ENCODE data around the gene KLF16. TPM values are rescaled to one million over a fixed set of nuclear protein-coding genes. Genes with fewer than 3 reads are reported as not detected.
A peak's percentile ranks its signal among the peaks of the same experiment; 100 is the strongest.

Gene KLF16
- total RNA-seq, 6 experiments from 2014 or later, result 37.7 to 48.3 (median 41.6) TPM

DNA sequence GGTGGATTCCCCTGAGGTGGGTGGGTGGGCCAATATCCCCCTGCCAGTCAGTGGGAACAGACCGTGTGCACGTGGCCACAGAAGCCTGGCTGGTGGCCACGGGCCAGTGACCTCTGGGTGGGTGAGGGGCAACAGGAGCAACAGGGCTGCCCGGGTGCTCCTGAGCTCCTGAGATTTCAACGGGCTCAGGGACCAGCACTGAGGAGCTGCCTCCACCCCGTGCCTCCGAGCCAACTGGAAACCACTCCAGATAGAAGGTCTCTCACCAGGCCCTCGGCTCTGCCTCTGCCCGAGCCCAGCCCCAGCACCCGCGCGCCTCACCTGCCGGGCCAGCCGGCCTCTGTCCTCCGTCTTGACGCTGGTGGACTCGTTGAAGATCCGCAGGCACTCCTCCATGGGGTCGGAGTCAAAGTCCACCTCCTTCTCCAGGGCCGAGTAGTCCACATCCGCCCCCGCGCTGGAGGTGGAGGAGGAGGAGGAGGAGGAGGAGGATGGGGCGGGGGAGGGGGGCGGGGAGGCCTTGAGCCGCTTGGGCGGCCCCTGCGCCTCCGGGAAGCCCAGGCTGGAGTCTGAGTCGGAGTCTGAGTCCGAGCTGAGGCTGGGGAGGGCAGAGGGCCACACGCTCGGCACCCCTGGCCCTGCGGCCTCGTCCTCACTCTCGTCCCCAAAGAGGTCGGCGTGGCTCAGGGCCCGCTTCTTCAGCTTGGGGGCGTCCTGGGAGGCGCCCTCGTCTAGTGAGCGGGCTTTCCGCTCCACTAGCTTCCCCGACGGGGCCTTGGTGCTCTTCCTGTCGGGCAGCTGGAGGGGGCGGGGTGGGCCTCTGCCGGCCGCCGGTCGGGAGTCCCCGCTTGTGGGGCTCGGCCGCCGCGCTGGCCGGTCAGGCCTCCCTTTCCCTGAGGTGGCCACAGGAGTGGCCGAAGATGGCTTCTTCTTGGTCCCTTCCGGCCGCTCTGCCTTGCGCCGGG, 36.5 kb downstream of the KLF16 start:
- TF ChIP-seq, protein P1, sequence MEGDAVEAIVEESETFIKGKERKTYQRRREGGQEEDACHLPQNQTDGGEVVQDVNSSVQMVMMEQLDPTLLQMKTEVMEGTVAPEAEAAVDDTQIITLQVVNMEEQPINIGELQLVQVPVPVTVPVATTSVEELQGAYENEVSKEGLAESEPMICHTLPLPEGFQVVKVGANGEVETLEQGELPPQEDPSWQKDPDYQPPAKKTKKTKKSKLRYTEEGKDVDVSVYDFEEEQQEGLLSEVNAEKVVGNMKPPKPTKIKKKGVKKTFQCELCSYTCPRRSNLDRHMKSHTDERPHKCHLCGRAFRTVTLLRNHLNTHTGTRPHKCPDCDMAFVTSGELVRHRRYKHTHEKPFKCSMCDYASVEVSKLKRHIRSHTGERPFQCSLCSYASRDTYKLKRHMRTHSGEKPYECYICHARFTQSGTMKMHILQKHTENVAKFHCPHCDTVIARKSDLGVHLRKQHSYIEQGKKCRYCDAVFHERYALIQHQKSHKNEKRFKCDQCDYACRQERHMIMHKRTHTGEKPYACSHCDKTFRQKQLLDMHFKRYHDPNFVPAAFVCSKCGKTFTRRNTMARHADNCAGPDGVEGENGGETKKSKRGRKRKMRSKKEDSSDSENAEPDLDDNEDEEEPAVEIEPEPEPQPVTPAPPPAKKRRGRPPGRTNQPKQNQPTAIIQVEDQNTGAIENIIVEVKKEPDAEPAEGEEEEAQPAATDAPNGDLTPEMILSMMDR (IDR thresholded peaks at IDR 0.05), result no peak
- no peaks in the 10 kb centered on the region for H3K27me3 Mint-ChIP-seq (ENCODE audit: insufficient read depth)
- H3K9me3 Mint-ChIP-seq, result no peaks in the 10 kb centered on the region
- no peak overlapping the region for H3K27ac Mint-ChIP-seq
- no peak overlapping the region for H3K4me3 Mint-ChIP-seq
- no peak for DNase-seq
- peaks cover 7% of the 10 kb centered on the region; the same call in 1 of the 2 replicates for H3K36me3 Mint-ChIP-seq (ENCODE audit: low read depth)
- peaks cover 4% of the 10 kb centered on the region; the same call in 1 of the 2 replicates for H3K4me1 Mint-ChIP-seq (ENCODE audit: low read depth)

DNA sequence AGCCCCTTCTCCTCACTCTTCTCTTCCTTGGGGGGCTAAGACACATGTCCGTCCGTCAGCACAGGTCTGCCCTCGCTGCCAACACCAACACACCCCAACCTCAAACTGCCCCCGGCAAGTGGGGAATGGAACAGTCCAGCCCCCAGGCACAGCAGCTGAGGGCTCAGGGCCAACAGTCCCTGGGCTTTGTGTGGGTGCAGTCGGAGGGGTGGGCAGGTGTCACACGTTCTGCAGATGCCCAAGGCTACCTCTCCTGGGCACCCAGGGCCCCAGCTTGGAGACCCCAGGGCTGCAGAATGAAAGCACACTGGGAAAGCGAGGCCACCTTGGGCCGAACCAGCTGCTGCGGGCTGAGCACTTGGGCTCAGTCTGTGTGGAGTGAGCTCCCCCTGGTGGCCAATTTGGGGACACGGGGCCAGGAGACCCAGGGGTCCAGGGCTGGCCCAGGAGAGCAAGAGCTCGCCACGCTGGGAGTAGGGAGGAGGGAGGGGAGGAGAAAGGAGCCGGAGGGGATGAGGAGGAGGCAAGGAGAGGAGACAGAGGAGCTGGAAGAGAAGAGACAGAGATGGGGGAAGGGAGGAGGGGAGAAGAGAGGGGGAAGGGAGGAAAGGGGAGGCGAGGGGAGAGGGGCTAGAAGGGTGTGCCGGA, 37.3 kb downstream of the KLF16 start:
- Mint-ChIP-seq H3K27me3 (ENCODE audit: insufficient read depth) (no peaks in the 10 kb centered on the region), H3K27ac (no peak overlapping the region), H3K9me3 (no peaks in the 10 kb centered on the region), H3K36me3 (ENCODE audit: low read depth) (peaks cover 7% of the 10 kb centered on the region; the same call in 1 of the 2 replicates), H3K4me1 (ENCODE audit: low read depth) (peaks cover 4% of the 10 kb centered on the region; the same call in 1 of the 2 replicates), H3K4me3 (no peak overlapping the region)
- DNase-seq, result peak; percentile 25
- TF ChIP-seq, protein P1 (IDR thresholded peaks at IDR 0.05), result peak; percentile 93

DNA sequence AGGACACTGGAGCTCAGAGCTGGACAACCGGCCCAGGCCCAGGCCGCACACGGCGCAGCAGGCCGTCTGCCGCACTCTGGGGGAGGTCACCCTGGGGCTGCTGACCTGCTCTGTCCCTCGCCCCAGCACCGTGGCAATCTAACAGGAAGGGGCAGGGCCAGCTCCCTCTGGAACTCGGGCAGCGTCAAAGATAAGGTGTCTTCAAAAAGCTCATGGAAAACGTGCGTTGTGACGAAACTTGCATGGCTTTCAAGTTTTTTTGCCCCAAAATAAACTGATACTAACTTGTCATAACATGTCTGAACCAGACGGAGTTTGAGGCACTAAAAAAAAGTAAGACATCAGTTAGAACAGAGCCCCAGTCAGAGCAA, 39.1 kb downstream of the KLF16 start:
- no peak for DNase-seq
- TF ChIP-seq, protein P1 (IDR thresholded peaks at IDR 0.05), result no peak
- H3K36me3 Mint-ChIP-seq (ENCODE audit: low read depth), result peaks cover 8% of the 10 kb centered on the region; the same call in 1 of the 2 replicates
- no peak overlapping the region for H3K27ac Mint-ChIP-seq
- no peaks in the 10 kb centered on the region for H3K9me3 Mint-ChIP-seq
- H3K4me1 Mint-ChIP-seq (ENCODE audit: low read depth), result peaks cover 4% of the 10 kb centered on the region; the same call in 1 of the 2 replicates
- H3K27me3 Mint-ChIP-seq (ENCODE audit: insufficient read depth), result no peaks in the 10 kb centered on the region; the same call in 1 of the 2 replicates
- no peak overlapping the region for H3K4me3 Mint-ChIP-seq

DNA sequence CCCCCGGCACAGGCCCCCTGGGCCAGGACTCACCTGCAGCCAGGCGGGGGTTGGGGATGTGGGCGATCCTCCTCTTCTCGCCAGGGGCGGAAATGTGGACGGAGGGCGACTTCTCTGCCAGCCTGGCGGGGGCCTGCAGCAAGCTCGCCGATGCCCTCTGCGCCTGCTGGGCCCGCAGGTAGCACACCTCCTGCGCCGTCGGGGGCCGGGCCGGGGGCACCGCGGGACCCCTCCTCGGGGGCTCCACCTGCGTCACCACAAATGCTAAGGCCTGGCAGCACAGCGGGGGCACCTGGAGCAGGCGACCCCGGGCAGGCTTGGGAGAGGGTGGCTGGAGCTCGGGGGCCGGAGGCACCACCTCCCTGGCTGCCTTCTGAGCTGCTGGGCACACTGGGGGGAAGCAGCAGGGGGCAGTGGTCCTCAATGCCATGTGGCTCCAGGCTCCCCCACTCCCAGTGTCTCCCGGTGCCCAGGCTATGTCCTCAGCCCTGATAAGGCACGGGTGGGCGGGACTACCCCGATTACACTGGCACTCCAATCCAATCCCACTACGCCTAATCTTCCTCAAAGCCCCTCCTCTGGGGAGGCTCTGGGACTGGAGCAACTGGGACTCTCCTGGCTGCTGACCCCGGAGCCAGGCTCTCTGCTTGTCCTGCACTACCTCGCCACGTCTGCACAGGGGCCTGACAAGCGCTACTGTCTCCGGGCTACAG, 39.7 kb downstream of the KLF16 start:
- no peak overlapping the region for H3K27ac Mint-ChIP-seq

More for the DNA sequence above, 39.7 kb downstream of the KLF16 start:
- TF ChIP-seq, protein P1 (IDR thresholded peaks at IDR 0.05), result no peak
- Mint-ChIP-seq H3K4me1 (ENCODE audit: low read depth) (peaks cover 4% of the 10 kb centered on the region; the same call in 1 of the 2 replicates), H3K9me3 (no peaks in the 10 kb centered on the region), H3K27me3 (ENCODE audit: insufficient read depth) (no peaks in the 10 kb centered on the region; the same call in 1 of the 2 replicates), H3K36me3 (ENCODE audit: low read depth) (peaks cover 8% of the 10 kb centered on the region; the same call in 1 of the 2 replicates), H3K4me3 (no peak overlapping the region)
- DNase-seq, result no peak

Measured in HFFc6 (cell line).